GM18498 (cell line): ENCODE results near the gene DCLRE1C.
"Not testable (repeated sequence)": the region's sequence is repeated elsewhere in the genome, so short reads cannot be mapped to it uniquely, and the experiment has no call there.

ENCODE experiments used
- ATAC-seq: cut with Tn5 transposase; IDR thresholded peaks from one replicate; pipeline ENCODE4 v1.9.1; 2021; ENCODE audit warnings: mild to moderate bottlenecking, moderate library complexity; ENCODE audit not compliant: unreplicated experiment

The DCLRE1C gene

GRCh38 chr10:14954001-14954770, at the start of gene DCLRE1C:
DCLRE1C (minus strand) TSS chr10:14954096; CDS start chr10:14954010, 86 bp downstream.
- ATAC-seq = peak; percentile 72

GRCh38 chr10:14995964-14996565, 42.2 kb upstream of the DCLRE1C start:
- no peak for ATAC-seq

- not testable (repeated sequence) for ATAC-seq
These were observed 39.9 kb upstream of the DCLRE1C start for GRCh38 chr10:14993500-14994455.

- not testable (repeated sequence) for ATAC-seq
These were observed 38.4 kb upstream of the DCLRE1C start for GRCh38 chr10:14992336-14992735.

GRCh38 chr10:14991035-14991749, 37.3 kb upstream of the DCLRE1C start:
- not testable (repeated sequence) for ATAC-seq

- ATAC-seq = not testable (repeated sequence)
These were observed 35.7 kb upstream of the DCLRE1C start for GRCh38 chr10:14989552-14989951.

- no peak for ATAC-seq
These were observed 28.8 kb upstream of the DCLRE1C start for GRCh38 chr10:14982744-14983143.

GRCh38 chr10:14975672-14976273, 21.9 kb upstream of the DCLRE1C start:
- ATAC-seq = no peak

GRCh38 chr10:14974153-14974998, 20.5 kb upstream of the DCLRE1C start:
- ATAC-seq = not testable (repeated sequence)

- ATAC-seq = no peak
These were observed 18.1 kb upstream of the DCLRE1C start for GRCh38 chr10:14971867-14972448.

- no peak for ATAC-seq
These were observed 14.0 kb upstream of the DCLRE1C start for GRCh38 chr10:14967897-14968296.

- peak; percentile 84 for ATAC-seq
These were observed 5.5 kb upstream of the DCLRE1C start, which contains the start of gene MEIG1 for GRCh38 chr10:14959221-14960057. MEIG1 (plus strand) TSS chr10:14959388; CDS start chr10:14966469, 7,081 bp downstream.

- ATAC-seq = no peak
These were observed 5.0 kb upstream of the DCLRE1C start for GRCh38 chr10:14958872-14959220.

- no peak for ATAC-seq
These were observed 1.0 kb upstream of the DCLRE1C start for GRCh38 chr10:14954934-14955333.

- ATAC-seq = peak; percentile 45
These were observed 384 bp downstream of the DCLRE1C start for GRCh38 chr10:14953424-14954000.

GRCh38 chr10:14952851-14953423, 959 bp downstream of the DCLRE1C start:
- ATAC-seq = no peak

- ATAC-seq = no peak
These were observed 4.6 kb downstream of the DCLRE1C start for GRCh38 chr10:14949291-14949690.
